ENCODE measurements around the gene PPP4R1. TPM values are rescaled to one million over a fixed set of nuclear protein-coding genes. Genes with fewer than 3 reads are reported as not detected.

PPP4R1 gene
- total RNA-seq, 4 donors from 2014 or later, result 118 to 168 (median 140) TPM

DNA sequence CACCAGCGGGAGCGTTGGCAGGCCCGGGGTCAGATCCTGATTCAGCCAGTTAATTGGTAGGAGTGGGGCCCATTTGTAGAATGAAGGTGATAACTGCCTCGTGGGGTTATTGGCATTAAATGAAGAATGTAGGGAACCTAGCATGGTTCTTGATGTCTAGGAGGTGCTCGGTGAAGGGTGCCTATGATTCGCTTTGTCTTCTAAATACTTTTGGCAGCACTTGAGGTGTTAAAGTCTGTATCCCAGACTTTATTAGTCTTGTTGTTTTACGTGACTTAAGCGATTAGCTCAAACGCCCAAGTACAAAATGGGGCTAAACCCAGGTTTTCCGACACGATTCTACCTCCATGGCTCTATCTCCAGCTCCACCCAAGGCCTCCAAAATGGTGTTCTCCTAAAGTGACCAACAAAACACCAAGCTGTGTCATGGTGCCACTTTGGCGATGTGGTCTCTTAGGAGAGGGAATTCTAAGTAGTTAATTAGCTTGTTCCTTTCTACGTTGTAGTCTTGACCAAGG, 980 bp upstream of the PPP4R1 start:
- peak overlapping the region; percentile 88 to 96 (median 93) for H3K4me3 ChIP-seq
- H3K4me1 ChIP-seq, result peaks cover 0 to 25% (median 2%) of the 10 kb centered on the region in 4 donors
- no peaks in the 10 kb centered on the region for H3K36me3 ChIP-seq

DNA sequence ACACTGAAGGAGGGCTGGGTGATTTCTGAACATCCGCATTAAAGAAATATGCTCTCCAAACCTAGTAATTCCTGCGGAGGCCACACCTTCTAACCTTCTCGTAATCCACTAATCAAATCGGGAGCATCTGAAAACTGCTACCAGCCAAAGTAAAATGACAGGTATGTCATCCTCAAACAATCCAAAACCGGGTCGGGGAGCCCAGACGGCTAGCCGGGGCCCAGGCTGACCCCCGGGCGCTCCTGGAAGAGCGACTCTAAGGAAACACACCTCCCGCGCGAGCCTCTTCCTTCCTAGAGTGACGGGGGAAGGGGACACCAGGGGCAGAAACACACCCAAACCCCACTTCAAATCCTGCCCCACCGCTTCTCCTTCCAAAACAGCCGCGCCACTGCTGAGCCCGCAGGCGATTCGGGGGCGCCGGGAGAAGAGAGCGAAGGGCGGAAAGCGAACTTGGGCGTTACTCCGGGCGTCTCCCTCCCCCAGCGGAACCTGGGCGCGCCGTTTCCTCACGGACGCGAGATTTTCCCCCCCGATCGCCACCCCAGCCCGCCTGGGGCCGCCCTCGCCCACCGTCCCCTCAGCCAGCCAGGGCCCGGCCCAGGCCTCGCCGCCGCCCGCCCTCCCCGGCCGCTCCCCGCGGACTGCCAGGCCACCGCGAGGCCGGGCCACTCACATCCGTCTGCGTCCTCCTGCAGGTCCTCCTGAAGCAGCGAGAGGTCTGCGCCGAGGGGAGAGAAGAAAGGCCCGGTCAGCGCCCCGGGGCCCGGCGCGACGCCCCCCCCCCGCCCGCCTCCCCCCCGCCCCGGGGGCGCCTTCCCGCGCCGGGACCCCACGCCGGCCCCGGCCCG, 584 bp downstream of the PPP4R1 start:
- Histone ChIP-seq H3K4me1 (peaks cover 0 to 36% (median 2%) of the 10 kb centered on the region in 4 donors), H3K36me3 (no peaks in the 10 kb centered on the region), H3K4me3 (peak overlapping the region; percentile 88 to 96 (median 93)), H3K9me3 (no peaks in the 10 kb centered on the region), H3K27ac (peak overlapping the region; percentile 93 to 99 (median 96)), H3K27me3 (no peaks in the 10 kb centered on the region)
- peak; percentile 60 to 81 (median 77) for DNase-seq
- peak in 1 of 2 donors; percentile 13 for TF ChIP-seq POLR2A (IDR thresholded peaks at IDR 0.05)
- TF ChIP-seq, protein P1, sequence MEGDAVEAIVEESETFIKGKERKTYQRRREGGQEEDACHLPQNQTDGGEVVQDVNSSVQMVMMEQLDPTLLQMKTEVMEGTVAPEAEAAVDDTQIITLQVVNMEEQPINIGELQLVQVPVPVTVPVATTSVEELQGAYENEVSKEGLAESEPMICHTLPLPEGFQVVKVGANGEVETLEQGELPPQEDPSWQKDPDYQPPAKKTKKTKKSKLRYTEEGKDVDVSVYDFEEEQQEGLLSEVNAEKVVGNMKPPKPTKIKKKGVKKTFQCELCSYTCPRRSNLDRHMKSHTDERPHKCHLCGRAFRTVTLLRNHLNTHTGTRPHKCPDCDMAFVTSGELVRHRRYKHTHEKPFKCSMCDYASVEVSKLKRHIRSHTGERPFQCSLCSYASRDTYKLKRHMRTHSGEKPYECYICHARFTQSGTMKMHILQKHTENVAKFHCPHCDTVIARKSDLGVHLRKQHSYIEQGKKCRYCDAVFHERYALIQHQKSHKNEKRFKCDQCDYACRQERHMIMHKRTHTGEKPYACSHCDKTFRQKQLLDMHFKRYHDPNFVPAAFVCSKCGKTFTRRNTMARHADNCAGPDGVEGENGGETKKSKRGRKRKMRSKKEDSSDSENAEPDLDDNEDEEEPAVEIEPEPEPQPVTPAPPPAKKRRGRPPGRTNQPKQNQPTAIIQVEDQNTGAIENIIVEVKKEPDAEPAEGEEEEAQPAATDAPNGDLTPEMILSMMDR (IDR thresholded peaks at IDR 0.05), result peak in 1 of 6 experiments; percentile 6

More for the DNA sequence above, 980 bp upstream of the PPP4R1 start:
- Histone ChIP-seq H3K27me3 (no peaks in the 10 kb centered on the region), H3K27ac (peak overlapping the region; percentile 93 to 99 (median 96)), H3K9me3 (no peaks in the 10 kb centered on the region)
- TF ChIP-seq POLR2A (IDR thresholded peaks at IDR 0.05), result no peak
- TF ChIP-seq, protein P1 (IDR thresholded peaks at IDR 0.05), result no peak
- no peak for DNase-seq

DNA sequence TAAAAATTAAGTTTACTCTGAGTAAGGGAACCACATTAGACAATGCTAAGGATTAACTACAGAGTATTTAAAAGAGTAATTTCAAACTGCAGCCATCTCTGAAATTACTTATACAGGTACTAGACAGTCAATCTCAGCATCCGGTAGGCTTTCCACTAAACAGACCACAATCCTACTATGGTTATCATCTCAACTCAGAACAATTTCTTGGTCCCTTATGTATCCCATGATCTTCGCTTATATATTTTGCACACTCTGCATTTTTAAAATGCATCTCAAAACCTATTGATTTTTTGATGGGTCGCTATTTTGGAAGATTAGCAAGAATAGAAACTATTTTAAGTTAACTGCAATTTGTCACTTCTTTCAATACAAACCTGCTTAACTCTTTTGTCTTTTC, 1.4 kb downstream of the PPP4R1 start:
- H3K4me1 ChIP-seq, result peaks cover 0 to 42% (median 2%) of the 10 kb centered on the region in 4 donors
- TF ChIP-seq POLR2A (IDR thresholded peaks at IDR 0.05), result no peak
- peak overlapping the region; percentile 88 to 96 (median 93) for H3K4me3 ChIP-seq
- H3K27ac ChIP-seq, result peak overlapping the region in 2 of 4 donors; percentile 93 to 99
- DNase-seq, result no peak
- H3K36me3 ChIP-seq, result no peaks in the 10 kb centered on the region
- no peaks in the 10 kb centered on the region for H3K27me3 ChIP-seq
- H3K9me3 ChIP-seq, result no peaks in the 10 kb centered on the region

DNA sequence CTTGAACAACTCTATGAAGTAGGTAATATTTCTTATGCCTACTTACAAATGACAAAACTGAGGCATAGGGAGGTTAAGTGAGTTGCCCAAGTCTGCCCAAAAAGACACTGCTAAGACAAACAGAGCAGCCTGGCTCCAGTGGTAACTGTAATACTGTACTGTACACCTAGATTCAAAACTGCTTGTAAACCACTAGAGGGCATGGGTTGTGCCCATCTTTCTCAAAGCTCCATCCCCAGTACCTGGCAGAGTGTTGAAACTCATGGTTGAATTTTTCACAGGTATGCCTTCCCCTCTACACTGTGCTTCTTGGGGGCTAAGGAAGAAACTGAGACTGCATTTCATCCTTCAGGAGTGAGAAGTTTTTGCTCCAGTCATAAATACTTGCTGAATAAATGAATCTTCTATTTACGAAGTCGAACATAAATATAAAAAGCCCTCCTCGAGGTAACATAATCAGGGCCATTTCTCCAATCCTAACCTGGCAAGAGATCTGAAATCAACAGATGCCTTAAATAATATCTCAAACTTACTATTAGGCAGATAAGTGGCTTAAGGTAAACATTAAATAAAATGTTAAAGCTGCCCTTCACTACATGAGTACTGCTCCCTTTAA, 2.0 kb downstream of the PPP4R1 start:
- Histone ChIP-seq H3K4me3 (peak overlapping the region in 2 of 4 donors; percentile 94 to 96), H3K27me3 (no peaks in the 10 kb centered on the region), H3K9me3 (no peaks in the 10 kb centered on the region), H3K4me1 (peaks cover 0 to 42% (median 2%) of the 10 kb centered on the region in 4 donors), H3K36me3 (no peaks in the 10 kb centered on the region), H3K27ac (peak overlapping the region in 1 of 4 donors; percentile 7)
- DNase-seq, result peak in 2 of 3 donors; percentile 33 to 62
- TF ChIP-seq POLR2A (IDR thresholded peaks at IDR 0.05), result no peak
- TF ChIP-seq, protein P1 (IDR thresholded peaks at IDR 0.05), result peak; percentile 43 to 85 (median 68)

DNA sequence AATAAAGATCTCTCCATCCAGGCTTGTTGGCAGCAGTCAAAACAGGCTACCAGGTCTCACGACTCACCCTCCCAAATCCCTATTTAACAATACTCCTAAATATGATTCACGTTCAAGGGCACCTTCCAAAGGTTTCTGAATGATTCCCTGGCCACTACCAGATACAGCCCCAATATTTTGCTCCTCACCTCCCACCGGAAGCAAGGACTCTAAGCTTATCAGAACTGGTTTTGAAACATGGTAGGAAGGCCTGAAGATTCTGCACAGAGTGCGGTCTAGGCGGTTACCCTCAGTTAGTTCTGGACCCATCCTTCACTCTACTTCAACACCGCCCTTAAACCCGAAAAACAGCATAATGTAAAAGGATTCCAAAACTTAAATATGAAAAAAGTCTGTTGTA, 5.2 kb downstream of the PPP4R1 start:
- DNase-seq, result no peak
- H3K9me3 ChIP-seq, result no peaks in the 10 kb centered on the region
- H3K4me3 ChIP-seq, result no peak overlapping the region
- no peak overlapping the region for H3K27ac ChIP-seq
- peaks cover 0 to 36% (median 2%) of the 10 kb centered on the region in 4 donors for H3K4me1 ChIP-seq
- H3K27me3 ChIP-seq, result no peaks in the 10 kb centered on the region
- H3K36me3 ChIP-seq, result peaks cover 0 to 4% (median 0%) of the 10 kb centered on the region in 3 donors
- TF ChIP-seq, protein P1 (IDR thresholded peaks at IDR 0.05), result no peak
- TF ChIP-seq POLR2A (IDR thresholded peaks at IDR 0.05), result no peak
